AG04450 (cell line): Measurements from ENCODE around the gene CBY1. TPM values are rescaled to one million over a fixed set of nuclear protein-coding genes. Genes with fewer than 3 reads are reported as not detected.
"Not testable (repeated sequence)": the region's sequence is repeated elsewhere in the genome, so short reads cannot be mapped to it uniquely, and the experiment has no call there.

ENCODE experiments used
- CTCF ChIA-PET: fragments of 300-600, 350-600 bp; formaldehyde crosslinking; extraction: SDS; loops from one replicate; lab custom pipeline; 2022; ENCODE audit warnings: antibody characterized with exemption, inconsistent platforms; lab: Charles Lee
- POLR2A ChIA-PET: fragments of 350-600 bp; formaldehyde crosslinking; extraction: SDS; loops from one replicate; lab custom pipeline; 2021; ENCODE audit warnings: antibody characterized with exemption, inconsistent platforms; lab: Yijun Ruan, JAX
- DNase-seq: peaks from one replicate; pipeline ENCODE4 v3.0.0-alpha.2; 2011; ENCODE audit warnings: low read depth, low spot score
- H3K27ac ChIP-seq: one replicate; pipeline ENCODE4 v1.5.1; 2012; ENCODE audit warnings: low read depth, low read length, control low read depth
- H3K27me3 ChIP-seq: one replicate; pipeline ENCODE4 v1.6.0; 2012; ENCODE audit warnings: low read length; ENCODE audit not compliant: control insufficient read depth, insufficient read depth
- H3K4me3 ChIP-seq: 2 replicates; pipeline ENCODE4 v1.5.1; 2011; ENCODE audit warnings: mild to moderate bottlenecking, low read depth, low read length, control low read depth
- H3K9me3 ChIP-seq: 2 replicates; pipeline ENCODE4 v1.5.1; 2012; ENCODE audit warnings: low read length; ENCODE audit not compliant: control insufficient read depth, insufficient read depth
- CTCF ChIP-seq: IDR thresholded peaks from 2 replicates; pipeline ENCODE4 v1.5.1; 2011; ENCODE audit warnings: low read depth, low read length, control low read depth, inconsistent platforms
- polyA plus RNA-seq: library from polyadenylated mRNA; depleted of rRNA; stranded (reverse); fragments of >200 nt; gene quantifications from 2 replicates; pipeline ENCODE4 v1.2.3, GENCODE V29; 2011

CBY1 gene
- polyA plus RNA-seq, 1 experiment = 43.0 TPM

GRCh38 chr22:38631724-38632123 lies 24.7 kb upstream of the CBY1 start:
- ChIA-PET POLR2A (no interaction called here), CTCF (no interaction called here)
- no peak for DNase-seq
- no peaks in the 10 kb centered on the region for H3K9me3 ChIP-seq
- TF ChIP-seq CTCF = no peak
- H3K27ac ChIP-seq = no peak overlapping the region
- no peak overlapping the region for H3K4me3 ChIP-seq
- no peaks in the 10 kb centered on the region for H3K27me3 ChIP-seq

GRCh38 chr22:38632528-38632927 lies 23.9 kb upstream of the CBY1 start:
- no peaks in the 10 kb centered on the region for H3K9me3 ChIP-seq
- ChIA-PET POLR2A (no interaction called here), CTCF (no interaction called here)
- DNase-seq = no peak
- no peak overlapping the region for H3K4me3 ChIP-seq
- no peak overlapping the region for H3K27ac ChIP-seq
- no peaks in the 10 kb centered on the region for H3K27me3 ChIP-seq
- no peak for TF ChIP-seq CTCF

GRCh38 chr22:38638216-38638615 lies 18.2 kb upstream of the CBY1 start:
- no peaks in the 10 kb centered on the region for H3K9me3 ChIP-seq
- POLR2A ChIA-PET = no interaction called here
- H3K4me3 ChIP-seq = no peak overlapping the region
- no peak overlapping the region for H3K27ac ChIP-seq
- no peak for DNase-seq
- H3K27me3 ChIP-seq = no peaks in the 10 kb centered on the region
- CTCF ChIA-PET = no interaction called here
- TF ChIP-seq CTCF = no peak

GRCh38 chr22:38638728-38639127 lies 17.7 kb upstream of the CBY1 start:
- POLR2A ChIA-PET = no interaction called here
- no peaks in the 10 kb centered on the region for H3K9me3 ChIP-seq
- CTCF ChIA-PET = no interaction called here
- H3K27ac ChIP-seq = no peak overlapping the region
- no peak for TF ChIP-seq CTCF
- no peaks in the 10 kb centered on the region for H3K27me3 ChIP-seq
- no peak overlapping the region for H3K4me3 ChIP-seq
- no peak for DNase-seq

GRCh38 chr22:38641476-38642040 lies 14.9 kb upstream of the CBY1 start:
- Histone ChIP-seq H3K27me3 (no peaks in the 10 kb centered on the region), H3K9me3 (no peaks in the 10 kb centered on the region; the same call in 1 of the 2 replicates), H3K27ac (no peak overlapping the region), H3K4me3 (no peak overlapping the region)
- CTCF ChIA-PET = no interaction called here
- TF ChIP-seq CTCF = no peak
- POLR2A ChIA-PET = no interaction called here
- no peak for DNase-seq

- H3K4me3 ChIP-seq, CTCF ChIA-PET, POLR2A ChIA-PET, DNase-seq, H3K27me3 ChIP-seq, H3K9me3 ChIP-seq, H3K27ac ChIP-seq: not testable (repeated sequence)
These were observed 12.2 kb upstream of the CBY1 start for GRCh38 chr22:38644245-38644644.
